Stimulated activated CD8-positive, alpha-beta memory T cell treated with anti-CD3 and anti-CD28 coated beads, Interleukin-4, amount 100 ng/mL, for 48 hours (primary cell): ENCODE results near the gene ACTR8.
"Not testable (repeated sequence)": the region's sequence is repeated elsewhere in the genome, so short reads cannot be mapped to it uniquely, and the experiment has no call there.

ENCODE experiments used
- DNase-seq: peaks from one replicate; pipeline ENCODE4 v3.0.0-alpha.2; 2020

The ACTR8 gene, protein sequence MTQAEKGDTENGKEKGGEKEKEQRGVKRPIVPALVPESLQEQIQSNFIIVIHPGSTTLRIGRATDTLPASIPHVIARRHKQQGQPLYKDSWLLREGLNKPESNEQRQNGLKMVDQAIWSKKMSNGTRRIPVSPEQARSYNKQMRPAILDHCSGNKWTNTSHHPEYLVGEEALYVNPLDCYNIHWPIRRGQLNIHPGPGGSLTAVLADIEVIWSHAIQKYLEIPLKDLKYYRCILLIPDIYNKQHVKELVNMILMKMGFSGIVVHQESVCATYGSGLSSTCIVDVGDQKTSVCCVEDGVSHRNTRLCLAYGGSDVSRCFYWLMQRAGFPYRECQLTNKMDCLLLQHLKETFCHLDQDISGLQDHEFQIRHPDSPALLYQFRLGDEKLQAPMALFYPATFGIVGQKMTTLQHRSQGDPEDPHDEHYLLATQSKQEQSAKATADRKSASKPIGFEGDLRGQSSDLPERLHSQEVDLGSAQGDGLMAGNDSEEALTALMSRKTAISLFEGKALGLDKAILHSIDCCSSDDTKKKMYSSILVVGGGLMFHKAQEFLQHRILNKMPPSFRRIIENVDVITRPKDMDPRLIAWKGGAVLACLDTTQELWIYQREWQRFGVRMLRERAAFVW

GRCh38 chr3:53881691-53882593 is at the start of gene ACTR8:
TSS of gene ACTR8 (minus strand) at chr3:53882152. CDS start at chr3:53882101, 51 bp downstream.
- DNase-seq = peak; percentile 89

DNA sequence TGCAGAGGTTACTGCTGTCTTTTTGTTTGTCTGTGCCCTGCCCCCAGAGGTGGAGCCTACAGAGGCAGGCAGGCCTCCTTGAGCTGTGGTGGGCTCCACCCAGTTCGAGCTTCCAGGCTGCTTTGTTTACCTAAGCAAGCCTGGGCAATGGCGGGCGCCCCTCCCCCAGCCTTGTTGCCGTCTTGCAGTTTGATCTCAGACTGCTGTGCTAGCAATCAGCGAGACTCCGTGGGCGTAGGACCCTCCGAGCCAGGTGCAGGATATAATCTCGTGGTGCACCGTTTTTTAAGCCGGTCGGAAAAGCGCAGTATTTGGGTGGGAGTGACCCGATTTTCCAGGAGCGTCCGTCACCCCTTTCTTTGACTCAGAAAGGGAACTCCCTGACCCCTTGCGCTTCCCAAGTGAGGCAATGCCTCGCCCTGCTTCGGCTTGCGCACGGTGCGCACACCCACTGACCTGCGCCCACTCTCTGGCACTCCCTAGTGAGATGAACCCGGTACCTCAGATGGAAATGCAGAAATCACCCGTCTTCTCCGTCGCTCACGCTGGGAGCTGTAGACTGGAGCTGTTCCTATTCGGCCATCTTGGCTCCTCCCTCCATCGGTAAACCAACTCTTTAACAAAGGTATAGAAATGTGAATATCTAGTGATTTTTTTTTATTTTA is 45.4 kb upstream of the ACTR8 start:
- DNase-seq = not testable (repeated sequence)

DNA sequence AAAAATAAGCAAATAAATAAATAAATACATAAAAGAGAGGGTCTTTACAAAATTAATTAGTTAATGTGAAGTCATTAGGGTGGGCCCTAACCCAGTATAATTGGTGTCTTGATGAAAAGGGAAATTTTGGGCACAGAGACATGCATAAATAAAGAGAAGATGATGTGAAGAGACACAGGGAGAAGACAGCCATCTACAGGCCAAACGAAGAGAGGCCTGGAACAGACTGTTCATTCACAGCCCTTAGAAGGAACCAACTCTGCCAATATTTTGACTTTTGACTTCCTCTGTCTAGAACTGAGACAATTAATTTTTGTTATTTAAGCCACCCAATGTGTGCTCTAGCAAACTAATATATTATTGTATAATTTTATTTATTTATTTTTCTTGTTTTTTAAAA is 39.3 kb upstream of the ACTR8 start:
- DNase-seq = no peak

GRCh38 chr3:53919741-53920140 is 37.8 kb upstream of the ACTR8 start:
- DNase-seq = no peak

DNA sequence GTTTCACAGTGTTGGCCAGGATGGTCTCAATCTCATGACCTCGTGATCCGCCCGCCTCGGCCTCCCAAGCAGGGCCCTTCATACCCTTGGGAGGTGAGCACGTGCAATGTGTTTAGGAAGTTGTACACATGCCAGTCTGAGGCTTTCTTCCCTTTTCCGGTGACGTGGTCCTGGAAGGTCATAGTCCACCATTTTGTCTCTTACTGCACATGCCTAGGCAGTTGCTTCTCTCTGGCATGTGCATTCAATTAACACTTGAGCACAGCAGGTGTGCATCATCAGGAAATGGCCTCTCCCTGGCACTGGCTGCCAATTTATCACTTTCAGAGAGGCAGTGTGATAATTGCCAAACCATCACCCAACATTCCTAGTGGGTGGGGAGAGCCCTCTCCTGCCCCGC is 31.4 kb upstream of the ACTR8 start:
- no peak for DNase-seq

GRCh38 chr3:53902711-53903110 is 20.8 kb upstream of the ACTR8 start:
- no peak for DNase-seq

- no peak for DNase-seq
Observed at GRCh38 chr3:53902067-53902466, 20.1 kb upstream of the ACTR8 start.

DNA sequence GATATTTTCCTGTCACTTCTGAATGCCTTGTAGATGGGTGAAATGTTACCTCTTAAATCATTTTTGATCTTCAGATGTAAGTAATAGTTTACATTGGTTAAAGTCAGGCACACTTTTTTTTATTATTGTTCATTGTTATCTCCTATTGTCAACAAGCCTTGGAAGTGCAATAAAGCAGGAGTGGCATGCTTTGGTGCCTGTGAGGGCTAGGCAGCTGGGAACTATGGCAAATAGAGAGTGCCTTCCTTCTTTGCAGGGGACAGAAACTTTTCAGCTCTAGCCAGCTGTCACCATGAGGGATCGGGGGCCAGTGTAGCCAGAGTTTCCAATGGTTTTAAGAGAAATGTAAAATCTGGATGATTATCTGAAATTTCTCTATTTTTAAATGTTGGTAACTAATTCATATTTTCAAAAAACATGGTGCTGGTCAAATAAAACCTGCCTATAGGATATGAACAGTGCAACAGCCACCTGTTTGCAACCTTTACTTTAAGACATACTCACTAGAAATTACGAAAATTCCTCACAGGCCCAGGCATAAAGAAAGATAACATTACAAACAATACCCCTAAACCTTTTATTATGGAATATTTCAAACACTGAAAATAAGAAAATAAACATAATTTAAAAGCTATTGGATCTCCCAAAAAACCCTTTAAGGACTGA is 18.8 kb upstream of the ACTR8 start:
- no peak for DNase-seq

GRCh38 chr3:53899750-53900149 is 17.8 kb upstream of the ACTR8 start:
- no peak for DNase-seq

GRCh38 chr3:53892286-53892637 is 10.3 kb upstream of the ACTR8 start:
- DNase-seq = no peak

- peak; percentile 95 for DNase-seq
Observed at GRCh38 chr3:53891497-53892285, 9.7 kb upstream of the ACTR8 start, which contains the start of gene SELENOK. TSS of gene SELENOK (minus strand) at chr3:53891859.

DNA sequence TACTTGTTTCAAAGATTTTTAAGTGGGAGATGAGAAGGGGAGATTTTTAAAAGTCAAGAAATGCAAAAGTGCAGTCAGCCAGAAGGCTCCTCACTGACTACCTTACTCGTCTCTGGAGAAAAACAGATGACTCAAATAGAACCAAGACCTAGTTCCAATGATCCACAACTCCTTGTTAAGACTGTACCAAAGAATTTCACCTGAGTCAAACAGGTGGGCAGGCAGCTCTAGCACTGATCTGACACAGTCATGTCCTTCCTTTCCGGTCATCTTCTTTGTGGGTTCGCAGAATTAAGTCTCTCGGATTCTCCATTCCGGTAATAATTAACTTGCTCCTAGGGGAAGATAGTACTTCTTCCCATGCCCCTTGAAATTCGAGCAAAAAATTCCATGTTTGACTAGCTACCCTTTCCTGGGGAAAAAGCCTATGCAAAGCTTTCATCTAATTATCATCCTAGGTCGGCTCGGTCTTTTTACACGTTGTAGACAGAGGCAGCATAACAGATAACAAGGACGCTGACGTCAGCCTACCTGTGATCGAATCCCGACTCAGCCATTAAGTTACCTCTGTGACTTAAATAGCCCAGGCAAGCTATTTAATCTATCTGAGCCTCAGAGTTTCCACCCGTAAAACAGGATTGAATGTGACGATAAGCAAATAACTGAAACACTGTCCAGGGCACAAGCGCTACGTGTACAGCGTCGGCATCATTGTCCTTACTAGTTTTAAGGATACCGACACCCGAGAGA is 8.9 kb upstream of the ACTR8 start:
- peak; percentile 56 for DNase-seq

DNA sequence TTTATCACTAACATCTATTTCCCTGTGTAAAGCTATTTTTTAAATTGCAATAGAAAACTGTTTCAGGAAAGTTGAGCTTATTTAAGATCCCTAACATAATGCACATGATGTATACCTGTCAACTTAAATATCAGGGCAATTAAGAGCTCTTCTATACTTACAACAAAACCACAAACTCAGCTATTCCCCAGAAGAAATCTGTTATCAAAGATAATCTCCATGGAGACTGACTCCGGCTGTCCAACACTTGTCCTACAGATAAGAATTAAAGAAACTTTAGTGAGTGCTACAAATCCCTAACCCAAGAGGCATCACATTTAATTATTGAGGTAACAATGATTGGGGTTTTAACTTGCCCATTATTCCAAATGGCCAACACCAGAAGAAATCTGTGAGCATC is 6.3 kb upstream of the ACTR8 start:
- no peak for DNase-seq

- DNase-seq = no peak
Observed at GRCh38 chr3:53887446-53887845, 5.5 kb upstream of the ACTR8 start.

- DNase-seq = no peak
Observed at GRCh38 chr3:53885239-53885638, 3.3 kb upstream of the ACTR8 start.

DNA sequence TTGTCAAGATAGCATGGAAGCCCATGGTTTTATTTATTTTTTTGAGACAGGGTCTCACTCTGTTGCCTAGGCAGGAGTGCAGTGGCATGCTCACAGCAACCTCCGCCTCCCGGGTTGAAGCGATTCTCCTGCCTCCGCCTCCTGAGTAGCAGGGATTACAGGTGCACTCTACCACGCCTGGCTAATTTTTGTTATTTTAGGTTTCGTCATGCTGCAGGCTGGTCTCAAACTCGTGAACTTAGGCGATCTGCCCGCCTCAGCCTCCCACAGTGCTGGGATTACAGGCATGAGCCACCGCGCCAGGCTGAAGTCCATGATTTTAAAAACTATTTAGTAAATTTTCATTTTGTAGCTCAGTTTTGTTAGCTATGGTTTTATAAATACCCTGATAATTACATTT is 2.7 kb upstream of the ACTR8 start:
- no peak for DNase-seq

GRCh38 chr3:53883008-53883407 is 1.1 kb upstream of the ACTR8 start:
- no peak for DNase-seq

GRCh38 chr3:53880396-53881345 is 1.3 kb downstream of the ACTR8 start:
- no peak for DNase-seq

DNA sequence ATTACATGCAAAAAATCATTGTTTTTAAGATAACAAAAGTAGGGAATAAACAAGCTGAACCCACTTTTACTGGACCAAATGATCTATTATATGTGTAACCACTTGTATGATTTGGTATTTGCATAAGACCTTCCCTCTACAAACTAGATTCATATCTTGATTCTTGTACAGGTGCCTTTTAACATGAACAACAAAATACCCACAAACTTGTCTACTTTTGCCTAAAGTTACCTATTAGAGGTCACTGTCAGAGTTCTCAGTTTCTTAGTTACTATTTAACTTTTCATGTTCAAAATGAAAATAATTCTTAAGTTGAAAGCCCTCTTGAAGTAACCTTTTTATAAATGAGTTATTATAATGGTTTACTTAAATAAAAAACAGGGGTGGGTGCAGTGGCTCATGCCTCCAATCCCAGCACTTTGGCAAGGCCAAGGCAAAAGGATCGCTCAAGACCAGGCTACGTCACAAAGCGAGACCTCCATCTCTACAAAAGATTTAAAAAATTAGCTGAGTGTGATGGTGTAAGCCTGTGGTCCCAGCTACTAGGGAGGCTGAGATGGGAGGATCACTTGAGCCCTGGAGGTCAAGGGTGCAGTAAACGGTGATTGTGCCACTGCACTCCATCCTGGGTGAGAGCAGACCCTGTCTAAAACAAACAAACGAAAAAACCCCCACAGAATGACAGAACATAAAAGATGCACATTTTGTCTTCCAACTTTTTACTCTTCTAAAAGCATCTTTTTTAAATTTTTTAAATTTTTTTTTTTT is 16.0 kb downstream of the ACTR8 start:
- no peak for DNase-seq
